GM21423 (cell line): ENCODE data around the gene PLEKHH1.

Experiments
- ATAC-seq: cut with Tn5 transposase; IDR thresholded peaks from one replicate; pipeline ENCODE4 v1.9.1; 2021; ENCODE audit warnings: mild to moderate bottlenecking, moderate library complexity; ENCODE audit not compliant: unreplicated experiment

Gene PLEKHH1

GRCh38 chr14:67510121-67510520, 23.0 kb upstream of the PLEKHH1 start:
- ATAC-seq = no peak

- ATAC-seq = no peak
Observed at GRCh38 chr14:67510836-67511235, 22.3 kb upstream of the PLEKHH1 start.

GRCh38 chr14:67512463-67513310, 20.4 kb upstream of the PLEKHH1 start:
- ATAC-seq = no peak

GRCh38 chr14:67513631-67514108, 19.4 kb upstream of the PLEKHH1 start:
- ATAC-seq = no peak

GRCh38 chr14:67514203-67514607, 18.9 kb upstream of the PLEKHH1 start:
- no peak for ATAC-seq

GRCh38 chr14:67514650-67515385, 18.3 kb upstream of the PLEKHH1 start:
- ATAC-seq = no peak

- ATAC-seq = no peak
Observed at GRCh38 chr14:67515386-67516079, 17.6 kb upstream of the PLEKHH1 start.

GRCh38 chr14:67516676-67517075, 16.4 kb upstream of the PLEKHH1 start:
- ATAC-seq = no peak

- no peak for ATAC-seq
Observed at GRCh38 chr14:67517083-67517482, 16.0 kb upstream of the PLEKHH1 start.

- no peak for ATAC-seq
Observed at GRCh38 chr14:67519406-67519805, 13.7 kb upstream of the PLEKHH1 start.

- ATAC-seq = no peak
Observed at GRCh38 chr14:67520482-67520881, 12.6 kb upstream of the PLEKHH1 start.

- ATAC-seq = no peak
Observed at GRCh38 chr14:67522270-67522669, 10.8 kb upstream of the PLEKHH1 start.

- no peak for ATAC-seq
Observed at GRCh38 chr14:67523764-67524633, 9.1 kb upstream of the PLEKHH1 start.

- no peak for ATAC-seq
Observed at GRCh38 chr14:67524634-67524963, 8.5 kb upstream of the PLEKHH1 start.

- ATAC-seq = no peak
Observed at GRCh38 chr14:67525389-67525788, 7.7 kb upstream of the PLEKHH1 start.

GRCh38 chr14:67526181-67526580, 6.9 kb upstream of the PLEKHH1 start:
- ATAC-seq = no peak

- ATAC-seq = no peak
Observed at GRCh38 chr14:67526676-67527459, 6.2 kb upstream of the PLEKHH1 start.

- ATAC-seq = no peak
Observed at GRCh38 chr14:67527756-67528155, 5.3 kb upstream of the PLEKHH1 start.

GRCh38 chr14:67528276-67528675, 4.8 kb upstream of the PLEKHH1 start:
- no peak for ATAC-seq
